ENCODE data around the gene OR4E1.
"Not testable (repeated sequence)": the region's sequence is repeated elsewhere in the genome, so short reads cannot be mapped to it uniquely, and the experiment has no call there.

The OR4E1 gene

DNA sequence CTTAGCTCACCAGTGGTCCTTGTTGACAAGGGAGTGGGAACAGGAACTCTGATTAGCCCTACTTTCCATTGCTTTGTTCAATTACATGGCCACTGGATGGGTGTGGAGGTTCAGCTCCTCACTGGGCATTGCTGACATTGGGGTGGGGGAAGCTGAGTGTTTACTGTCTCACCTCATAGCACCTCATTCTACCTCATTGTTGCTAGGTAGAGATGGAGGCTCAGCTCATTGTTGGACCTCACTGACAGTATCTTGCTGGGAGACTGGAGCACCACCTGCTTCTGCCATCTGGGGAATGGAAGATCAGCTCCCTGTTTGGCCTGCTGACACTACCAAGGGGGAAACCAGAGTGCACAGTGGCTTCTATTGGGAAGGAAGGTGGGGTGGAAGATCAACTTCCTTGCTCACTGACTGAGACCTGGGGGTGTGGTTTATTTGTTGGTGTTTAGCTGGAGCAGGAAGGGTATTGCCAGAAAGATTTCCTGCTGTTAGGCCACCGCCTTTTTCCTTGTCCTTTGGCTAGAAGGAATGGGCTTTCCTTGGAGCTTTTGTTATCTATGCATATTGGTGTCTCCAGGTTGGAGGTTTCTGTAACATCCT, 21.3 kb downstream of the OR4E1 start:
- no peak for DNase-seq

DNA sequence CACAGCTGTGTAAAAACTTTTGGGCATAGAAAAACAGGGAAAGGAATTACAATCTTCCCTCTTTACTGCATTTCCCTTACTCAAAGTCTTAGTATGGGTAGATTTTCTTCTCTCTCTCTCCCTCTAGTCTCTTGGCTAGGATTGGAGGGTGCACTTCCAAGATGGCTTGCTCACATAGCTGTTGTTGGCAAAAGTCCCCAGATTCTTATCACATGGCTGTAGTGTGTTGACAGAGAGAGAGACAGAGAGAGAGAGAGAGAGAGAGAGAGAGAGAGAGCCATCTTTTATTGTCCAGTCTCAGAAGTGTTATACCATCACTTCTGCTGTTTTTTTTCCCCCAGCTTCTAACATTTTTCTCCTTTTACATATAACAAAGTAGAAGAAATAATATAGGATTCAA, 26.2 kb downstream of the OR4E1 start:
- no peak for DNase-seq

DNA sequence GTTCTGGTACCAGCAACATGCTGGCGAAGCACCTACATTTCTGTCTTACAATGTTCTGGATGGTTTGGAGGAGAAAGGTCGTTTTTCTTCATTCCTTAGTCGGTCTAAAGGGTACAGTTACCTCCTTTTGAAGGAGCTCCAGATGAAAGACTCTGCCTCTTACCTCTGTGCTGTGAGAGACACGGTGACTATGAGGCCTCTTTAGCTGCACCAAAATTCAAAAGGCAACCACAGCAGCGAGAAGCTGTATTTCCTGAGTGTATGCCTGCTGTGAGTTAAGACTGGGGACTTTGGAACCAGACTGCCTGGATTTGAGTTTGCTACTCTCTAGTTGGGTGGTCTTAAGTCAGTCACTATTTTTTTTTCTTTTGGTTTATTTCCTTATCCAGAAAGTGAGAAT, 30.2 kb downstream of the OR4E1 start:
- no peak for DNase-seq

DNA sequence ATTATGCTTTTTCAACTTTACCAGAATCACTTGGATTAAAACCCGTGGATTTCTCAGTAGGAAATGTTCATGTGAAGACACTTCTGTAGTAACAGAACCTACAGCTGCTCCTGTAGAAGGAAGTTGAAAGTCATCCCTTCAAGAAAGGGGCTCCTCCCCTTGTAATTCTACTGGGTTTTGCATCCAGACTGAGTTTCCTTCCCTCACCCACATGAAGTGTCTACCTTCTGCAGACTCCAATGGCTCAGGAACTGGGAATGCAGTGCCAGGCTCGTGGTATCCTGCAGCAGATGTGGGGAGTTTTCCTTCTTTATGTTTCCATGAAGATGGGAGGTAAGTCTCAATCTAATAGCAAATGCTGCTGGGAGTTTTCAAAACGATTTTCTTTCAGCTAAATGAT, 30.9 kb downstream of the OR4E1 start:
- no peak for DNase-seq

DNA sequence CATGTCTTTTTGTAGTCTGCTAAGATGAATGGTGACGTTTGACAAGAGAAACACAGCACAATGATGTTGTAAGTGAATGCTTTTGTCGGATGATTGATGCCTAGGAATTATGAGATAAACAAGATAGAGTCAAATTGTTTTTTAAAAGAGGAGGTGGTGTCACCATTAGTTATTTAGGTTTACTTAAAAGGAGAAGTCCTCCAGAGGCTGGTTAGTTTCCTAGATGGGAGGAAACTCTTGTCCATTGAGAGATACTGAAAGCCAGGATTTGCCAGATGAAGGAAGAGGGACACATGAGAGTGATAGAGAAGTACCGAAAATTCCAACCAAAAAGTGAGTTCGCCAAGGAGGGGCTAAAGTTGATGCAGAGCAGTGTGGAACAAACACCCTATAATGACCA, 38.8 kb downstream of the OR4E1 start, which contains the start of gene OR10G2:
TSS of gene OR10G2 (minus strand) at position 101 of the 400 bp plus-strand sequence. CDS start at position 3, 98 bp downstream.
- DNase-seq, result no peak

DNA sequence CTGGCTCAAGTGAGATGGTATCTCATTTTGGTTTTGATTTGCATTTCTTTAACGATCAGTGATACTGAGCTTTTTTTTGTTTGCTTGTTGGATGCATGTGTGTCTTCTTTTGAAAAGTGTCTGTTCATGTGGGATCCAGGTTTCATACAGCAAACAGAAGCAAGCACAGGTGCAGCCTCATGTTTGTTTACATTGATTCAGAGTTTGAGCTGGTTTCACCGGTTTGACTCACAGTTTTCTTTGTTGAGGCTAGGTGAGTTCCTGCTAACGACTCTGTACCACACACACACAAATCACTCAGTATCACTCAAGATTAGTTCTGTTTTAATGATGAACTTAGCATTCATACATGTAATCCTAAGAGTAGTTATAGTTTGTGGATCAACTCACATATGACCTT, 42.5 kb downstream of the OR4E1 start:
- no peak for DNase-seq

DNA sequence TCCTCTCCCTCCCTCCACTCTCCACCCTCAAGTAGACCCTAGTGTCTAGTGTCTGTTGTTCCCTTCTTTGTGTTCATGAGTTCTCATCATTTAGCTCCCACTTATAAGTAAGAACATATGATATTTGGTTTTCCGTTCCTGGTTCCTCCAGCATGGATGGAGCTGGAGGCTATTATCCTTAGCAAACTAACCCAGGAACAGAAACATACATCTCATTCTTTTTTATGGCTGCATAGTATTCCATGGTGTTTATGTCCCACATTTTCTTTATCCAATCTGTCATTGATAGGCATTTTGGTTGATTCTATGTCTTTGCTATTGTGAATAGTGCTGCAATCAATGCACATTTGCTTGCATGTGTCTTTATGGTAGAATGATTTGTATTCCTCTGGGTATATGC, 43.1 kb downstream of the OR4E1 start:
- not testable (repeated sequence) for DNase-seq

DNA sequence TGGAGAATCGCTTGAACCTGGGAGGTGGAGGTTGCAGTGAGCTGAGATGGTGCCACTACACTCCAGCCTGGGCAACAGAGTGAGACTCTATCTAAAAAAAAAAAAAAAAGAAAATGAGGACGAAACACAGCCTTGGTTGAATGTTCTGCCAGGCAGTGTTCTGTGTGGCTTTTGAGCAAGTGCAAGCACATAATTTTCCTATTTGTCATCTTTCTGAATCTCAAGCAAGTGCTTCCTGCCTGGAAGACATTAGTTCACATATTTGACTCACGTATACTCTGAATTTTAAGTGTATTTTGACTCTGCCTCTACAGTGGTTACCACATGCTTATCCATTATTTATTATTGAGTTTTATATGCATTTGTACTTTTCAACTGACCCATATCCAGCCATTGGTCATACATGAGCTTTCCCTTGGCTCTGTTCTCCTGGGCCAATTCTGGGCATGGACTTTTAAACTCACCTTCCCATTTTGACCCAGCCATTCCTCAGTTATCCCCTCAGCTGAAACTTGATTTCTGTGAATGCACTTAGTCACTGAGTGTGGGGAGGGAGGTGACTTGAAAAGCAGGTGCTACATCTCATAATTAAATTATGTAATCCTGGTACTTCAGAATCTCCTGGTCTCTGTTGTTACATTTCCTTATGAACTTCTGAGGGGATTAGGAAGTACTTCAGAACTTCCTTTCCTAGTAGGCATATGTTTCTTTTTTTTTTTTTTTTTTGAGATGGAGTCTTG, 47.0 kb downstream of the OR4E1 start:
- DNase-seq, result no peak
